ENCODE data around the gene SYCP1. TPM values are rescaled to one million over a fixed set of nuclear protein-coding genes. Genes with fewer than 3 reads are reported as not detected.
"Not testable (repeated sequence)": the region's sequence is repeated elsewhere in the genome, so short reads cannot be mapped to it uniquely, and the experiment has no call there.

SYCP1 gene
- total RNA-seq, 1 donor: not detected

DNA sequence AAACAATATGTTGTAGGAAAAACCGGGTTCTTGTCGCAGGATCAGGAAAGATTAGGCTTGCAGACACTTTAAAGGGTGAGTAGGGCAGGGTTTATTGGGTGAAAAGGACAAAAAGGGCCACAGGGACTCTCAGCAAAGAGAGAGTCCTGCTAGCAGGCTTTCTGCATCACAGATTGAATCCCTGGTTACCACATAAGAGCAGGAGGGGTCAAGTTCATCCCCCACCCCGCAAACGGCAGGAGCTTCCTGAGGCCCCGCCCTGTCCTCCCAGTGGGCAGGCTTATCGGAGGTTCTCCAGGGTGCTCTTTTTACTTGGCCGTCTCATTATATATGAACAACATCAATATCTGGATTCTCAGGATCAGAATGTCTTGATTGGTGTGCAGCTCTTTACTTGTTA lies 47.7 kb downstream of the SYCP1 start:
- Histone ChIP-seq H3K27me3 (ENCODE audit: insufficient read depth, low read length) (no peaks in the 10 kb centered on the region), H3K9me3 (ENCODE audit: low read depth, low read length) (no peaks in the 10 kb centered on the region), H3K4me3 (ENCODE audit: low read length) (no peak overlapping the region), H3K4me1 (ENCODE audit: insufficient read depth, low read length) (no peaks in the 10 kb centered on the region)

GRCh38 chr1:114903480-114903879 lies 48.8 kb downstream of the SYCP1 start:
- H3K27me3 ChIP-seq (ENCODE audit: insufficient read depth, low read length): no peaks in the 10 kb centered on the region
- no peak overlapping the region for H3K4me3 ChIP-seq (ENCODE audit: low read length)
- no peaks in the 10 kb centered on the region for H3K4me1 ChIP-seq (ENCODE audit: insufficient read depth, low read length)
- H3K9me3 ChIP-seq (ENCODE audit: low read depth, low read length): no peaks in the 10 kb centered on the region

GRCh38 chr1:114915720-114916119 lies 61.1 kb downstream of the SYCP1 start:
- peaks cover 21% of the 10 kb centered on the region for H3K27me3 ChIP-seq (ENCODE audit: insufficient read depth, low read length)
- H3K4me3 ChIP-seq (ENCODE audit: low read length); H3K9me3 ChIP-seq (ENCODE audit: low read depth, low read length); H3K4me1 ChIP-seq (ENCODE audit: insufficient read depth, low read length): not testable (repeated sequence)

- Histone ChIP-seq H3K9me3 (ENCODE audit: low read depth, low read length) (no peaks in the 10 kb centered on the region), H3K4me3 (ENCODE audit: low read length) (no peak overlapping the region), H3K4me1 (ENCODE audit: insufficient read depth, low read length) (no peaks in the 10 kb centered on the region), H3K27me3 (ENCODE audit: insufficient read depth, low read length) (peaks cover 25% of the 10 kb centered on the region)
These were observed 71.9 kb downstream of the SYCP1 start for GRCh38 chr1:114926607-114927006.

DNA sequence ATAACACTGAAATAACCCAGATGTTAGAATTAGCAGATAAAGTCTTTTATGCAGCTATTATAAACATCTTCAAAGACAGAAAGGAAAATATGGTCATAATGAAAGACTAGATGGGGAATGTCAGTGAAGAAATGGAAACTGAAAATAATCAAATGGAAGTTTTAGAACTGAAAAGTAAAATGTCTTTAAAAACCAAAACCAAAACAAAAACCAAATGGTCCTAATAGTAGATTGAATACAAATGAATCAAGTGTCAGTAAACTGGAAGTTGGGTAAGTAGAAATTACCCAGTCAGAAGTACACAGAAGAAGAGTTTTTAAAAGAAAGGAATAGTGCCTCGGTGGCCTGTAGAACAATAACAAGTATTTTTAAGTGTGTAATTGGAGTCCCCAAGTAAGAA lies 72.7 kb downstream of the SYCP1 start:
- Histone ChIP-seq H3K4me3 (ENCODE audit: low read length) (no peak overlapping the region), H3K4me1 (ENCODE audit: insufficient read depth, low read length) (no peaks in the 10 kb centered on the region), H3K27me3 (ENCODE audit: insufficient read depth, low read length) (peaks cover 24% of the 10 kb centered on the region), H3K9me3 (ENCODE audit: low read depth, low read length) (no peaks in the 10 kb centered on the region)

GRCh38 chr1:114956570-114956969 lies 101.9 kb downstream of the SYCP1 start:
- peaks cover 3% of the 10 kb centered on the region for H3K9me3 ChIP-seq (ENCODE audit: low read depth, low read length)
- H3K27me3 ChIP-seq (ENCODE audit: insufficient read depth, low read length): no peaks in the 10 kb centered on the region
- no peak overlapping the region for H3K4me3 ChIP-seq (ENCODE audit: low read length)

DNA sequence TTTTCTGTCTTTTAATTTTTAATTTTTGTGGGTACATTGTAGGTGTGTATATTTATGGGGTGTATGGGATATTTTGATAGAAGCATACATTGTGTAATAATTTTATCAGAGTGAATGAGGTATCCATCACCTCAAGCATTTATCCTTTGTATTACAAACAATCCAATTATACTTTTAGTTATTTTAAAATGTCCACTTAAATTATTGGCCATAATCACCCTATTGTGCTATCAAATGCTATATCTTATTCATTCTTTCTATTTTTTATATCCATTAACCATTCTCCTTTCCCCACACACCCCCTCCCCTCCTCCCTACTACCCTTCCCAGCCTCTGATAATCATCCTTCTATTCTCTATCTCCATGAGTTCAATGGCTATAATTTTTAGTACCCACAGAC lies 104.8 kb downstream of the SYCP1 start:
- H3K9me3 ChIP-seq (ENCODE audit: low read depth, low read length): no peaks in the 10 kb centered on the region
- H3K4me1 ChIP-seq (ENCODE audit: insufficient read depth, low read length): no peaks in the 10 kb centered on the region
- no peak overlapping the region for H3K4me3 ChIP-seq (ENCODE audit: low read length)
- no peaks in the 10 kb centered on the region for H3K27me3 ChIP-seq (ENCODE audit: insufficient read depth, low read length)

More at GRCh38 chr1:114956570-114956969, 101.9 kb downstream of the SYCP1 start:
- H3K4me1 ChIP-seq (ENCODE audit: insufficient read depth, low read length): no peaks in the 10 kb centered on the region

- H3K4me1 ChIP-seq (ENCODE audit: insufficient read depth, low read length): no peaks in the 10 kb centered on the region
- H3K27me3 ChIP-seq (ENCODE audit: insufficient read depth, low read length): peaks cover 26% of the 10 kb centered on the region
These were observed 122.2 kb downstream of the SYCP1 start for GRCh38 chr1:114976891-114977290.

GRCh38 chr1:114979278-114979891 lies 124.7 kb downstream of the SYCP1 start:
- Histone ChIP-seq H3K27me3 (ENCODE audit: insufficient read depth, low read length) (peaks cover 24% of the 10 kb centered on the region), H3K9me3 (ENCODE audit: low read depth, low read length) (peaks cover 17% of the 10 kb centered on the region), H3K4me1 (ENCODE audit: insufficient read depth, low read length) (no peaks in the 10 kb centered on the region), H3K4me3 (ENCODE audit: low read length) (no peak overlapping the region)

More at GRCh38 chr1:114976891-114977290, 122.2 kb downstream of the SYCP1 start:
- Histone ChIP-seq H3K4me3 (ENCODE audit: low read length) (no peak overlapping the region), H3K9me3 (ENCODE audit: low read depth, low read length) (peaks cover 3% of the 10 kb centered on the region)

GRCh38 chr1:114982251-114982650 lies 127.6 kb downstream of the SYCP1 start:
- H3K27me3 ChIP-seq (ENCODE audit: insufficient read depth, low read length): peaks cover 11% of the 10 kb centered on the region
- H3K4me3 ChIP-seq (ENCODE audit: low read length): no peak overlapping the region
- no peaks in the 10 kb centered on the region for H3K4me1 ChIP-seq (ENCODE audit: insufficient read depth, low read length)
- H3K9me3 ChIP-seq (ENCODE audit: low read depth, low read length): peaks cover 21% of the 10 kb centered on the region

GRCh38 chr1:114986286-114986685 lies 131.6 kb downstream of the SYCP1 start:
- Histone ChIP-seq H3K4me3 (ENCODE audit: low read length) (no peak overlapping the region), H3K4me1 (ENCODE audit: insufficient read depth, low read length) (no peaks in the 10 kb centered on the region), H3K27me3 (ENCODE audit: insufficient read depth, low read length) (peaks cover 16% of the 10 kb centered on the region), H3K9me3 (ENCODE audit: low read depth, low read length) (peaks cover 39% of the 10 kb centered on the region)

GRCh38 chr1:114988095-114988494 lies 133.4 kb downstream of the SYCP1 start:
- Histone ChIP-seq H3K9me3 (ENCODE audit: low read depth, low read length) (peaks cover 23% of the 10 kb centered on the region), H3K4me3 (ENCODE audit: low read length) (no peak overlapping the region), H3K27me3 (ENCODE audit: insufficient read depth, low read length) (peaks cover 11% of the 10 kb centered on the region), H3K4me1 (ENCODE audit: insufficient read depth, low read length) (no peaks in the 10 kb centered on the region)

DNA sequence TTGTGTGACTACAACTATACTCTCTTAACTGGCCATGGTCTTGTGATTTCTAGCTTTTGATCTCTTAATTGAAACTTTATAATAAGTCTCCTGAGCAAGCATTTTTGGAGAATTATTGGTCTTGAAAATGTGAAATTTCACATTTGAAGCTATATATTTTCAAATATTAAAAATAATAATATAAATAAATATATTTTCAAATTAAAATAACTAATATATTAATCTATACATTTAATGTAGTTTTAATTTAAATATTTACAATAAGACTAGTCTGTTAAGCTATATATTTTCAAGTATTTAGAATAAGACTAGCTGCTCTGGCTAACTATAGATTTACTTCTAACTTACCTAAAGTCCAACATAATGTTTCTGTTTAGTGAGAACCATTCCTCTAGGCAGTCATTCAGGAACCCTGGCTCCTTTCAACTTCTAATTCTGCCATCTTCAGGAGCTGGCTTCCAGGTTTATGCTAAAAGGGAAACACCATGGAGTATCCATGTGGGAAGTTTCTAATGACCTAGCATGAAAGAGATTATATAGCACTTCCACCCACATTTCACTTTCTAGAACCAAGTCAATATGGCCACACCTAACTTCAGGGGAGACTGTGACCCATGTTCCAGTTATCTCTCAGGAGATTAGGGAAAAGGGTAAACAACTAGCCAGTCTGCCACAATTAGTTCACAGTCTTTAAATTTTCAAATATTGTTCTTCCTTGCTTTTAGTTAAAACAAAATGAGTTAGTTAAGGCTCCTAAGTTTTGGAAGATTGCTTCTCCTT lies 143.0 kb downstream of the SYCP1 start:
- no peaks in the 10 kb centered on the region for H3K4me1 ChIP-seq (ENCODE audit: insufficient read depth, low read length)
- peaks cover 3% of the 10 kb centered on the region for H3K27me3 ChIP-seq (ENCODE audit: insufficient read depth, low read length)
- no peak overlapping the region for H3K4me3 ChIP-seq (ENCODE audit: low read length)
- no peaks in the 10 kb centered on the region for H3K9me3 ChIP-seq (ENCODE audit: low read depth, low read length)

GRCh38 chr1:115006191-115006590 lies 151.5 kb downstream of the SYCP1 start:
- Histone ChIP-seq H3K4me1 (ENCODE audit: insufficient read depth, low read length) (no peaks in the 10 kb centered on the region), H3K4me3 (ENCODE audit: low read length) (no peak overlapping the region), H3K27me3 (ENCODE audit: insufficient read depth, low read length) (peaks cover 9% of the 10 kb centered on the region), H3K9me3 (ENCODE audit: low read depth, low read length) (no peaks in the 10 kb centered on the region)

DNA sequence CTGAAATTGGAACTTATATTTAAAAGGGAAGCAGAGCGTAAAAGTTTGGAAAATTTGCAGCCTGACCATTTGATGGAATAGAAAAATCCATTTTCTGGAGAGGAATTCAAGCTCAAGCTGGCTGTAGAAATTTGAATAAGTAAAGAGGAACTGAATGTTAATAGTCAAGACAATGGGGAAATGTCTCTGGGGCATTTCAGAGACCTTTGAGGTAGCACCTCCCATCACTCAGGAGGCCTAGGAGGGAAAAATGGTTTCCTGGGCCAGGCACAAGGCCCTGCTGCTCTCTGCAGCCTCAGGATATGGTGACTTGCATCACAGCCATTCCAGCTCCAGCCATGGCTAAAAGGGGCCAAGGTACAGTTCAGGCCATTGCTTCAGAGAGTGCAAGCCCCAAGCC lies 157.3 kb downstream of the SYCP1 start:
- no peaks in the 10 kb centered on the region for H3K4me1 ChIP-seq (ENCODE audit: insufficient read depth, low read length)
- no peak overlapping the region for H3K4me3 ChIP-seq (ENCODE audit: low read length)
- no peaks in the 10 kb centered on the region for H3K27me3 ChIP-seq (ENCODE audit: insufficient read depth, low read length)
- no peaks in the 10 kb centered on the region for H3K9me3 ChIP-seq (ENCODE audit: low read depth, low read length)

DNA sequence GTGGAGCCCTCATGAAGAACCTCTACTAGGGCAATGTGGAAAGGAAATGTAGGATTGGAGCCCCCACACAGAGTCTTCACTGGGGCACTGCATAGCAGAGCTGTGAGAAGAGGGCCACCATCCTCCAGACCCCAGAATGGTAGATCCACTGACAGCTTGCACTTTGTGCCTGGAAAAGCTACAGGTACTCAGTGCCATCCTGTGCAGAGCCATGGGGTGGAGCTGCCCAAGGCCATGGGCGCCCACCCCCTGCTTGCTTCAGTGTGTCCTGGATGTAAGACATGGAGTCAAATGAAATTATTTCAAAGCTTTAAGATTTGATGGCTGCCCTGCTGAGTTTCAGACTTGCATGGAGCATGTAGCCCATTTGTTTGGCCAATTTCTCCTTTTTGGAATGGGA lies 157.8 kb downstream of the SYCP1 start:
- Histone ChIP-seq H3K4me3 (ENCODE audit: low read length) (no peak overlapping the region), H3K9me3 (ENCODE audit: low read depth, low read length) (no peaks in the 10 kb centered on the region), H3K4me1 (ENCODE audit: insufficient read depth, low read length) (no peaks in the 10 kb centered on the region), H3K27me3 (ENCODE audit: insufficient read depth, low read length) (no peaks in the 10 kb centered on the region)

Measured in mononuclear cell (primary cell).